DMS153 treated with DMSO at 0.1 percent for 48 hours (cell line): Measurements from ENCODE around the gene CCDC80.
"Not testable (repeated sequence)": the region's sequence is repeated elsewhere in the genome, so short reads cannot be mapped to it uniquely, and the experiment has no call there.

Experiments used
- DNase-seq: peaks from one replicate; lab custom pipeline; 2025; ENCODE audit not compliant: unreplicated experiment; lab: John Stamatoyannopoulos, UW

The CCDC80 gene

GRCh38 chr3:112640930-112641801, at the start of gene CCDC80:
CCDC80 (minus strand) TSS chr3:112641143; CDS start chr3:112639905, 1,238 bp downstream.
- no peak for DNase-seq

DNA sequence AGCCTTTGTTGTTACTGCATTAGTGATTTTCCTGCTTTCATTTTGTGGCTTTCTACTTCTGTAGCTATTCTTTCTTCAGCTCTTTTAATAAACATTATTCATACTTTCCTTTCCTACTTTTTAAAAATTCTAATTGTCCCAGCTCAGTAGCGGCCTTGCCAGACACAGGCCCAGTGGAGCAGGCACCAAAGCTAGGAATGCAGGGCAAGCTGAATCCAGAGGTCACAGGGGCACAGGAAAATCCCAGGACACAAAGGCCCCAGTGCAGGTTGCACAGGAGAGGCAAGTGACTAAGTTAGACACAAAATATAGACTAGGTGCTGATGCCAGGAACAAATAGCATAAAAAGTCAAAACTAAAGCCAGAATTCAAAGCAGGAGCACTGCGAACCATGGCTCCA, 49.0 kb upstream of the CCDC80 start:
- no peak for DNase-seq

- no peak for DNase-seq
These were observed 48.4 kb upstream of the CCDC80 start for GRCh38 chr3:112689385-112689784.

GRCh38 chr3:112688819-112689218, 47.9 kb upstream of the CCDC80 start:
- DNase-seq: no peak

DNA sequence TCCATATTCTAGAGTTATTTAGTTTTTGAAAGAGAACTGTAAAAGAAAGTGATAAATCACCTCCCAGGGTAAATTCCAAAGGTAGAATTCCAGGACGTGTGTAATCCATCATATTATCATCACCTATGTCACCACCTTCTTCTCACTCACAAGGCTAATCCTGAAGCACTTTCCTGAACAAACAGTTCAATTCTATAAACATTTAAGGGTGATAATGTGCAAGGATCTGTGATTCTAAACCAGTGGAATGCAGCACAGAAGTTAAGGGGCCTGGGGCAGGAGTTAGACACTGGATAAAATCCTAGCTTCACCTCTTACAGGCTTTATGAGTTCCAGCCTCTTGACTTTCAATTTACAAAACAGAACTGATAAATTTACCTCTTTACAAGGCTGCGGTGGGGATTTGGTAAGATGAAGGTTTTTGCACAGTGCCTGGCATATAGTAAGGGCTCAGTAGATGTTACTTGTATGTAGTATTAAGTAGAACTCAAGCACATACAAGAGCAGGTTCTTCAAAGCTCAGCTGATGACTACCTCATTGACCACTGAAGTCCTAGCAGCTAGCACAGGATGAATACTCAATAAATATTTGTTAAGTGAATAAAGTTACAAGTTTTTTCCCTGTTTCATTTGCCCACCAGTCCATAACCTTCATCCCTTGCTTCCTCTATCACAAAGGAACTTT, 47.3 kb upstream of the CCDC80 start:
- DNase-seq: no peak

- DNase-seq: no peak
These were observed 46.7 kb upstream of the CCDC80 start for GRCh38 chr3:112687616-112688015.

DNA sequence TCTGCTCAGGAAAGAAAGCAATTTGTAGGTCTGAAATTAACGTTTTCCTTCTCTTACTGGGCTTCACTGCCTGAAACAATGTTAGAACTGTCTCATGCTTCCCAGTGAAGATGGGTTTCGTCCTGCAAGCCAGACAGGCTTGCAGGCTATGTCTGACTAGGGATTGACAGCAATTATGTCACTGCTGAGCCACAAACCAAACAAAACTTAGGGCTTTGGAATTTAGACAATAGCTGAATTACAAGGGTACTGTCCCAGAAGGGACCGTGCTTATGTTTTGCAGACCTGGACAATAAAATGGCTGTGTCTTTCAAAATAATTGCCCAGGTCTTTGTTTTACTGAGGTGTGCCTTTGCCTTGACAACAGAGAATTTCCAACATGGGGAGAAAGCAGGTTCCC, 46.3 kb upstream of the CCDC80 start:
- DNase-seq: no peak

- DNase-seq: no peak
These were observed 45.2 kb upstream of the CCDC80 start for GRCh38 chr3:112685956-112686799.

- DNase-seq: no peak
These were observed 44.5 kb upstream of the CCDC80 start for GRCh38 chr3:112685420-112685819.

DNA sequence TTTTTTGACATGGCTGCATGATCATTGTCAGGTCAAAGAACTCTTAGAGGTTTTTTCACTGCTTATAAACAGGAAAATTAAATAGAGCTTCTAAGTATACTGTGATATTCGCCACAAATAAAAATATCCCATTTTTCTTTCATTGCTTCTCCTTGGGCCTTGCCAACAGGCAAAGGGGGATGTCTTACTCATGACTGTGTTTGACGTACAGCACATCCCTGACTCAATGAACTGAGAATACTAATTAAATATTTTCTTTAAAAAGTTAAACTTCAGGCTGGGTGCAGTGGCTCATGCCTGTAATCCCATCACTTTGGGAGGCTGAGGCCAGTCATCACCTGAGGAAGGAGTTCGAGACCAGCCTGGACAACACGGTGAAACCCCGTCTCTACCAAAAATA, 41.4 kb upstream of the CCDC80 start:
- DNase-seq: no peak

- peak; percentile 48 for DNase-seq
These were observed 40.9 kb upstream of the CCDC80 start for GRCh38 chr3:112681822-112682325.

GRCh38 chr3:112676659-112677234, 35.8 kb upstream of the CCDC80 start:
- peak; percentile 76 for DNase-seq

- no peak for DNase-seq
These were observed 35.1 kb upstream of the CCDC80 start for GRCh38 chr3:112675943-112676535.

GRCh38 chr3:112675349-112675748, 34.4 kb upstream of the CCDC80 start:
- DNase-seq: no peak

- no peak for DNase-seq
These were observed 32.0 kb upstream of the CCDC80 start for GRCh38 chr3:112672716-112673541.

DNA sequence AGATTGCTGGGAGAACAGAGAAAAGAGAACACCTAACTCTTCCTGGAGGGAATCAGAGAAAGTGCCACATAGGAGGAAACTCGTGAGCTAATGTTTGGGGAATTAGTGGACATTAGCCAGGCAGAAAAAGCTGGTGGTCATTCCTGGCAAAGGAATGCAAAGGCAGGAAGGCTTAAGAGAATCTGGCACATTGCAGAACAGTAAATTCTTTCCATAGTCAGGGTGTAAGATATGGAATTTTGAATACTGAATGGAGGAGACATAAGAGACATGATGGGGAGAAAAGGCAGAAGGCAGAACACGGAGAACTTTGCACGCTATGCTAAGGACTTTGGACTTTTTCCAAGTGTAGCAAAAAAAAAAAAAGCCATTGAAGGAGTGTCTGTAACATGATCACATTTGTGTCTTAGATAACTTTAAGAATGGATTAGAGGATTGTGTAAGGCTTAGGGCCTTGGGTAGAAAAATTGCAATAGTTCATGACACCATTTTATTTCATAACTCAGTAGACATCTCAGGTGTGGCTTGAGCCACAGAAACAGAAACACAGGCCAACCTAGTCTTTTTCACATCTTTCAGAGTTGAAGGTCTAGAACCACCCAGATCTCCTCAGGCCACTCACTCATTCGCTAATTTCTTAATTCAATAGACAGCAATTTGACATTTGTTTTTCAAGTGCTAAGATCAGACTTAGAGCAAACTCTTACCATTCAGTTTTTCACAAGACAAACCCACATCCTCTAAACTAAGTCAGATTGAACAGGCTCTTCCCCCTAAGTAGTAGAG, 31.2 kb upstream of the CCDC80 start:
- no peak for DNase-seq

DNA sequence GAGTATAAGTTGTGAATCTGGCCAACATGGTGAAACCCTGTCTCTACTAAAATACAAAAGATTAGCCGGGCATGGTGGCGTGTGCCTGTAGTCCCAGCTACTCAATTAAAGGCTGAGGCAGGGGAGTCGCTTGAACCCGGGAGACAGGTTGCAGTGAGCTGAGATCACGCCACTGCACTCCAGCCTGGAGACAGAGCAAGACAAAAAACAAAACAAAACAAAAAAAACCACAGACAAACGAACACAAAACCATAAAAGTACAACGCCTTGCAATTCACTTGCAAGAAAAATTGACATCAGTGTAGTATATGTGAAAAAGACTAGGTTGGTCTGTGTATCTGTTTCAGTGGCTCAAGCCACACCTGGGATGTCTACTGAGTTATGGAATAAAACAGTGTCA, 29.9 kb upstream of the CCDC80 start:
- DNase-seq: no peak

- DNase-seq: no peak
These were observed 26.7 kb upstream of the CCDC80 start for GRCh38 chr3:112667599-112667998.

DNA sequence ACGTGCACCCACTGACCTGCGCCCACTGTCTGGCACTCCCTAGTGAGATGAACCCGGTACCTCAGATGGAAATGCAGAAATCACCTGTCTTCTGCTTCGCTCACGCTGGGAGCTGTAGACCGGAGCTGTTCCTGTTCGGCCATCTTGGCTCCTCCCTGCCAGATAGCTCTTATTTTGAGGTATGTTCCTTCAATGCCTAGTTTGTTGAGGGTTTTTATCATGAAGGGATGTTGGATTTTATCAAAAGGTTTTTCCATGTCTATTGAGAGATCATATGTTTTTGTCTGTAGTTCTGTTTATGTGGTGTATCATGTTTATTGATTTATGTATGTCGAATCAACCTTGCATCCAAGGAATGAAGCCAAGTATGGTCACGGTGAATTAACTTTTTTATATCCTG, 24.1 kb upstream of the CCDC80 start:
- DNase-seq: not testable (repeated sequence)
